Activated T-cell treated with anti-CD3 and anti-CD28 coated beads, Interleukin-2, amount 50 U/mL, for 4 hours (primary cell): ENCODE data around the gene PTPRM. TPM values are rescaled to one million over a fixed set of nuclear protein-coding genes. Genes with fewer than 3 reads are reported as not detected.
"Not testable (repeated sequence)": the region's sequence is repeated elsewhere in the genome, so short reads cannot be mapped to it uniquely, and the experiment has no call there.

Experiments used
- ATAC-seq, 2 donors: fragments of 200-7000 bp; cut with Tn5 transposase; one replicate each; pipeline ENCODE4 v1.10.0; 2021
- DNase-seq: peaks from one replicate; pipeline ENCODE4 v3.0.0-alpha.2; 2020
- H3K27me3 Mint-ChIP-seq: one replicate; pipeline ENCODE4 v1.8.0; 2021; ENCODE audit warnings: low read depth, mixed read lengths
- H3K36me3 Mint-ChIP-seq: one replicate; pipeline ENCODE4 v1.8.0; 2022; ENCODE audit warnings: mixed read lengths; ENCODE audit not compliant: insufficient read depth
- H3K4me1 Mint-ChIP-seq: one replicate; pipeline ENCODE4 v1.8.0; 2021; ENCODE audit warnings: low read depth, mixed read lengths
- H3K4me3 Mint-ChIP-seq: one replicate; pipeline ENCODE4 v1.8.0; 2021; ENCODE audit warnings: mild to moderate bottlenecking, moderate library complexity, mixed read lengths
- H3K9me3 Mint-ChIP-seq: one replicate; pipeline ENCODE4 v1.8.0; 2021; ENCODE audit warnings: mixed read lengths
- total RNA-seq, 3 donors: library from RNA; stranded (reverse); gene quantifications; one replicate each; pipeline ENCODE4 v1.2.1, GENCODE V29; 2021

The PTPRM gene
- total RNA-seq, 3 donors from 2014 or later, result 1.5 to 3.5 (median 2.3) TPM

DNA sequence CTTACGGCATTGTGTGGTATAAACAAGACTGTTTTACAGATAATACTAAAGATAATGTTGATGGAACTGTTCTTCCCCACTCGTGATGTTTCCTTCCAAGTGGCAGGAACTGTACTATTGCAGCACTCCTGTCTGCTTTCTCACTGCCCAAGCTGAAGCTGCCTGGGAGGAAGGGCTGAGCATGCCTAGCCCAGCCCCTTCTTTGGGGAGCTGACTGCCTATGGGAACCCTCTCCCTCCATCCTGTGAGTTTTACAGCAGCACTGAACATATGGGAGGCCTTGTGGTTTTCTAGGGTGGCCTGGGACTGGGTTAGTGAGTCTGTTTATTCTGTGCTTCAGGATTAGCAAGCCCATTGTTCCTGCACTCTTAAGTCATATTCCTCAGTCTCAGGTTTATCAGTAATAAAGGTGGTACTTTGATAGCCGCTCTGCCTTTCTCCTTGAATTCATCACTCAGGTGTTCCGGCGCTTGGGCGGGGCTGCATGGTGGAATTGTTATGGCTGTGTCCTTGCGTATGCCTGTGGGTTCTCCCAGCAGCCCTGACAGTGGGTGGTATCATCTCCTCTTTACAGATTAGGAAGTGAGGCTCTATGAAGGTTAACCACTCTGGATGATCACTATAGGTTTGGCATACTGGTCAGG, 379.7 kb downstream of the PTPRM start:
- DNase-seq, result peak; percentile 4
- peak; percentile 16 to 35 for ATAC-seq
- H3K36me3 Mint-ChIP-seq, result no peaks in the 10 kb centered on the region

GRCh38 chr18:7950380-7951136, 383.4 kb downstream of the PTPRM start:
- no peak overlapping the region for H3K4me3 Mint-ChIP-seq
- H3K27me3 Mint-ChIP-seq, result no peaks in the 10 kb centered on the region
- DNase-seq, result peak; percentile 7
- H3K4me1 Mint-ChIP-seq, result peaks cover 16% of the 10 kb centered on the region
- H3K36me3 Mint-ChIP-seq, result no peaks in the 10 kb centered on the region
- peak; percentile 68 to 72 for ATAC-seq
- H3K9me3 Mint-ChIP-seq, result no peaks in the 10 kb centered on the region

More for the DNA sequence above, 379.7 kb downstream of the PTPRM start:
- Mint-ChIP-seq H3K4me1 (peaks cover 7% of the 10 kb centered on the region), H3K4me3 (peak overlapping the region; percentile 46), H3K27me3 (no peaks in the 10 kb centered on the region), H3K9me3 (no peaks in the 10 kb centered on the region)

DNA sequence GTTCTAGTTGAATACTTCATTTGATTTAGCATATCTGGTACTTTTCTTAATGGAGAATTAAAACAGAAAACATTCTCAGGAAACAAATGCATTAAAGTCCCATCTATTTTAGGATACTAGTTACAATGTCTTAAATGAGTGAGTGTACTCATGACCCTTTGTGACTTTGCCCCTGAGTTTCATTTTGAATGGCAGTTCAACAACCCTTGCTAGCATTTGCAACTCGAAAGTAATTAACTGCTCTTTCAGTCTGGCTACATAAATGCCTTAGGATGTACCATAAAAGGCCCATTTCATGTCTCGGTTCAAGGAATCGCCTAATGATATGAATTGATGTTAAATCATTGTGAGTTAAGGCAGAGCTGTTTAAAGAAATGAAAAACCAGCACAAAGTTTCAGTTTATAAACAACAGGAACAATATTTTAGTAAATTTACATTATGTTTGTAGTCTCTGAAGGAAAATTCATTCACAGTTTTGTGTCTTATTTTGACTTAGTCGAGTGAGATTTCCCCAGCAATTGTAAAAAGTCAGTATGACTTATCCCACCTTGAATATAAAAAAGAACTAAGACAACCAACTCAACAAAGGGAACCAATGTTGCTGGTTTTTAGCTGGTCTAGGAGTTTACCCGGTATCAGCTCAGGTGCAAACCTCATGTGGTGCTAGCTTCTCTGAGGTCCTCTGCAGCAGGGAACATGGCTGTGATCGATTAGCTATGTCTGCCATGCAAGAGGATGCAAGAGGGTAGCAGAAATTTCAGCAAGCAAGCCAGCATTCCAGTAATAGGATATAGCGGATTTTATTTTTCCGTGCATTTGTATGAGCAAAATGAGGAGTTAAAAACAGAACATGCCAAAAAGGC, 386.2 kb downstream of the PTPRM start:
- Mint-ChIP-seq H3K9me3 (no peaks in the 10 kb centered on the region), H3K4me3 (peak overlapping the region; percentile 1), H3K27me3 (no peaks in the 10 kb centered on the region), H3K4me1 (peaks cover 27% of the 10 kb centered on the region), H3K36me3 (no peaks in the 10 kb centered on the region)
- DNase-seq, result no peak
- peak; percentile 35 to 41 for ATAC-seq

DNA sequence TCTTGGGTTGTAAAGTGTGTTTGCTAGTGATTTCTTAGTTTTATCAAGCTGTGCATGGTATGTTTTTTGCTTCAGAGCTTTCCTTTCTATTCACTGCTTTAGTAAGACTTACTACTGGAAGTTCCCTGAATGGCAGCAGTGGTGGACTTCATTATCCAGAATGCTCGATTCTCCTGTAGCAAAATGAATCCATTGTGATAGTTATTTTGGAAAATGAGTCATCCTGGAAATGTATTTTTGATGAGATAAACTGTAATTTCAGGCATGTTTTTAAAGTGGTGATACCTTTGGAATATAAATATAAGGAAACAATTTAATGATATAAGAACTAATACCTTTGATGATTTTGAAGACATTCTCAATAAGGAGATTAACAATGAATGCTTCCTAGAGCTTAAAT, 387.1 kb downstream of the PTPRM start:
- no peaks in the 10 kb centered on the region for H3K27me3 Mint-ChIP-seq
- no peak for ATAC-seq
- H3K36me3 Mint-ChIP-seq, result no peaks in the 10 kb centered on the region
- no peaks in the 10 kb centered on the region for H3K9me3 Mint-ChIP-seq
- peaks cover 29% of the 10 kb centered on the region for H3K4me1 Mint-ChIP-seq
- H3K4me3 Mint-ChIP-seq, result no peak overlapping the region
- no peak for DNase-seq

DNA sequence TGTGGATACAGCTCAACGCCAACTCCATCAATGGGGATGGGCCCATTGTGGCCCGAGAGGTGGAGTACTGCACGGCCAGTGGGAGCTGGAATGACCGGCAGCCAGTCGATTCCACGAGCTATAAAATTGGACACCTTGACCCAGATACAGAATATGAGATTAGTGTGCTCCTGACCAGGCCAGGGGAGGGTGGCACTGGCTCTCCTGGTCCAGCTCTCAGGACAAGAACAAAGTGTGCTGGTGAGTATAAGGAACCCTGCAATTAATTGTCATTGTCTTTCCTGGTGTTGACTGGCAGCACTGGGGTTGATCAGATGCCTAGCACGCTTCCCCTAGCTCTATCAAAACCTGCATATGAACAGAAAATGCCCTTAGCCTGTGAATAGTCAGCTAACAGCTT, 388.1 kb downstream of the PTPRM start:
- Mint-ChIP-seq H3K27me3 (no peaks in the 10 kb centered on the region), H3K36me3 (no peaks in the 10 kb centered on the region), H3K4me1 (peaks cover 30% of the 10 kb centered on the region), H3K4me3 (no peak overlapping the region), H3K9me3 (no peaks in the 10 kb centered on the region)
- DNase-seq (no peak), ATAC-seq (no peak)

DNA sequence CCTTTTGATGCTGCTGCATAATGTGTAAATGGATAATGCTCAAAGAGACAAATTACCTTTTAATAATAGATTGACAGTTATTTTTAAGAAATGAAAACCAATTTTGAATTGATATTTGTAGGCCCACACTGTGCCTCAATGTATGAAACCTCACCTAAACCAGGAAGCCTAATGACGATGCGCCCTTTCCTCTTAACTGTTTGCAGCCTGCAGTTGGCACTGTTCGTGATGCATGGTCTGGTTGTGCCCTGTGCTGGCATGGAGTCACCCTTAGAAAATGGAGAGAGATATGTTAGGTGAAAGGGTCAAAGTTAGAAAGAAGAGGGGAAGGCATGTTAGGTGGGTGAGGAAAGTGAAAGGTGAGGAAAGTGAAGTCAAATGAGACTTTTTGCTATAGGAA, 390.2 kb downstream of the PTPRM start:
- no peaks in the 10 kb centered on the region for H3K9me3 Mint-ChIP-seq
- H3K36me3 Mint-ChIP-seq, result no peaks in the 10 kb centered on the region
- H3K4me1 Mint-ChIP-seq, result peaks cover 26% of the 10 kb centered on the region
- H3K27me3 Mint-ChIP-seq, result no peaks in the 10 kb centered on the region
- ATAC-seq, result no peak
- H3K4me3 Mint-ChIP-seq, result no peak overlapping the region
- no peak for DNase-seq

- peak; percentile 46 to 60 for ATAC-seq
- no peaks in the 10 kb centered on the region for H3K27me3 Mint-ChIP-seq
Observed at GRCh38 chr18:7958081-7958896, 391.2 kb downstream of the PTPRM start.

GRCh38 chr18:7958897-7959146, 391.7 kb downstream of the PTPRM start:
- H3K4me3 Mint-ChIP-seq, result peak overlapping the region; percentile 61
- no peaks in the 10 kb centered on the region for H3K27me3 Mint-ChIP-seq
- ATAC-seq (peak in 1 of 2 donors; percentile 25), DNase-seq (no peak)
- H3K36me3 Mint-ChIP-seq, result no peaks in the 10 kb centered on the region
- H3K4me1 Mint-ChIP-seq, result peaks cover 19% of the 10 kb centered on the region
- no peaks in the 10 kb centered on the region for H3K9me3 Mint-ChIP-seq

More at GRCh38 chr18:7958081-7958896, 391.2 kb downstream of the PTPRM start:
- DNase-seq, result no peak
- H3K9me3 Mint-ChIP-seq, result no peaks in the 10 kb centered on the region
- H3K4me3 Mint-ChIP-seq, result peak overlapping the region; percentile 61
- H3K36me3 Mint-ChIP-seq, result no peaks in the 10 kb centered on the region
- peaks cover 22% of the 10 kb centered on the region for H3K4me1 Mint-ChIP-seq

- ATAC-seq, H3K36me3 Mint-ChIP-seq, H3K4me1 Mint-ChIP-seq, H3K27me3 Mint-ChIP-seq, H3K9me3 Mint-ChIP-seq, DNase-seq, H3K4me3 Mint-ChIP-seq: not testable (repeated sequence)
Observed at GRCh38 chr18:7966682-7967081, 399.6 kb downstream of the PTPRM start.

DNA sequence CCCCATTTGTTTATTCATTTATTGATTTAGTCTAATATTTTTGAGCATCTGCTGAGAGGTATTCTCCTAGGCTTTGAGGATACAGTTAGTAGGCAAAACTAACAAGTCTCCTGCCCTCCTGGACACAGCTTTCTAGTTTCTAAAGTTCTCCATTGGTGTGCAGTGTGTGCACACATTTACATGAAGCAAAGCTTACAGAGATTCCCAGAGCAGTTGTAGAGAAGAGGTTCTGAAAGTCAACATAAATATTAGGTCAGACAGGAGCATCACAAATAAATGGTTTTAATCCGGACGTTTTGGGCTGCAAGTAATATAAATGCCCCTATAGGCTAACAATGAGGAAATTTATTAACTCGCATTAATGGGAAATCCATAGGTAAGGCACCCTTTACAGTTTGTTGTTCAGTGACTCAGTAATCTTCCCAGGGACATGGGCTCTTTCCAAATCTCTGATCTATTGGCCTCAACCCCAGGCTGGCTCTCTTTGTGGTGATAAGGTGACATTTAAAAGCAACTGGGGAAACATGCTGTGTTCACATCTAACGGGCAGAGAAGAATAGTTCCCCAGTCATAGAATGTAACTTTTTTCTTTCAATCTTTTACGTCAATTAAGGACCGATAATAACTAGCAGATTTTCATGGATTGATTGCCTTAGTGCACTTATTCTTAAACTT, 407.2 kb downstream of the PTPRM start:
- Mint-ChIP-seq H3K4me1 (no peaks in the 10 kb centered on the region), H3K9me3 (no peaks in the 10 kb centered on the region), H3K4me3 (no peak overlapping the region), H3K27me3 (no peaks in the 10 kb centered on the region), H3K36me3 (no peaks in the 10 kb centered on the region)
- DNase-seq, result no peak
- ATAC-seq, result no peak

GRCh38 chr18:7977897-7978296, 410.8 kb downstream of the PTPRM start:
- H3K4me1 Mint-ChIP-seq, result no peaks in the 10 kb centered on the region
- no peak overlapping the region for H3K4me3 Mint-ChIP-seq
- H3K27me3 Mint-ChIP-seq, result no peaks in the 10 kb centered on the region
- ATAC-seq, result no peak
- H3K36me3 Mint-ChIP-seq, result no peaks in the 10 kb centered on the region
- no peak for DNase-seq
- H3K9me3 Mint-ChIP-seq, result peaks cover 4% of the 10 kb centered on the region

DNA sequence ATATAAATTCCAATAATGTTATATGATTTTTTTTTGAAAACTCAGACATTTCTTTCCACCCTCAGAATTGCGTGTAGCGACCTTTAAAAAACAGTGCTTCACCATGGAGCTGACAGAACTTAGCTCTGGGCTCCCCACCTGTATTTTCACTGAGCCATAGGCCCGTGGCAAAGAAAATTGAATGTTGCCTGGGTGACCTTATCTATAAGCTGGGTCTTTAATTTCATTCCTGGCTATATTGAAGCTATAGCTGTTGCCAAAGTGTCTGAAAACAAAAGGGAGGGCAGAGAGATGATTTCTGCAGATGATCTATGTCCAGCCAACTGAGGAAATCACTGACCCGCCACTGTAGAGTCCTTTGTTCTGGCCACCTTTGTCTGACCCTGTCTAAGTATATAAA, 411.7 kb downstream of the PTPRM start:
- H3K4me1 Mint-ChIP-seq, result no peaks in the 10 kb centered on the region
- H3K9me3 Mint-ChIP-seq, result peaks cover 4% of the 10 kb centered on the region
- DNase-seq (no peak), ATAC-seq (no peak)
- H3K27me3 Mint-ChIP-seq, result no peaks in the 10 kb centered on the region
- H3K4me3 Mint-ChIP-seq, result no peak overlapping the region
- no peaks in the 10 kb centered on the region for H3K36me3 Mint-ChIP-seq

- DNase-seq (no peak), ATAC-seq (no peak)
- Mint-ChIP-seq H3K9me3 (peaks cover 4% of the 10 kb centered on the region), H3K4me1 (no peaks in the 10 kb centered on the region), H3K27me3 (no peaks in the 10 kb centered on the region), H3K4me3 (no peak overlapping the region), H3K36me3 (no peaks in the 10 kb centered on the region)
Observed at GRCh38 chr18:7979714-7980113, 412.6 kb downstream of the PTPRM start.
